Ascending aorta (tissue), 2 donors: ENCODE data around the gene CHN2. TPM values are rescaled to one million over a fixed set of nuclear protein-coding genes. Genes with fewer than 3 reads are reported as not detected.

Experiments
- DNase-seq, 2 donors: peaks; one replicate each; pipeline ENCODE4 v3.0.0-alpha.2; 2019; ENCODE audit warnings: low spot score in 2 of 2
- H3K27ac ChIP-seq, 2 donors: fragments of 200-600 bp; sonication (generic); one replicate each; pipeline ENCODE4 v1.5.1; 2016 to 2017; ENCODE audit warnings: mild to moderate bottlenecking in 1 of 2
- H3K27me3 ChIP-seq: fragments of 200-600 bp; sonication (generic); one replicate; pipeline ENCODE4 v1.5.1; 2017
- H3K36me3 ChIP-seq, 2 donors: fragments of 200-600 bp; sonication (generic); one replicate each; pipeline ENCODE4 v1.5.1; 2016
- H3K4me1 ChIP-seq, 2 donors: fragments of 200-600 bp; sonication (generic); one replicate each; pipeline ENCODE4 v1.5.1; 2016 to 2017; ENCODE audit warnings: mild to moderate bottlenecking in 1 of 2
- H3K4me3 ChIP-seq, 2 donors: fragments of 200-600 bp; sonication (generic); one replicate each; pipeline ENCODE4 v1.5.1; 2016 to 2017; ENCODE audit warnings: mild to moderate bottlenecking in 1 of 2
- H3K9me3 ChIP-seq, 2 donors: fragments of 200-600 bp; sonication (generic); one replicate each; pipeline ENCODE4 v1.5.1; 2016
- CTCF ChIP-seq, 3 experiments: fragments of 200-600 bp in 2 of 3; fragments of 450-650 bp in 1 of 3; sonication (generic) in 2 of 3; IDR thresholded peaks; one replicate each; pipeline ENCODE4 v1.5.1; 2016 to 2019; ENCODE audit warnings: antibody characterized with exemption in 3 of 3, mild to moderate bottlenecking in 1 of 3, moderate library complexity in 1 of 3
- intact Hi-C: fragments of 100-400 bp; cut with DNase I; formaldehyde crosslinking; loops from one replicate; pipeline ENCODE4 v1.15.1; 2023
- total RNA-seq: library from RNA; depleted of rRNA; stranded (reverse); fragments of >200 nt; gene quantifications from one replicate; pipeline ENCODE4 v1.1.0, GENCODE V29; 2016

Gene CHN2
- total RNA-seq, 1 donor from 2014 or later = 8.7 TPM

- no peaks in the 10 kb centered on the region for H3K4me1 ChIP-seq
- no peak for DNase-seq
- no peak overlapping the region for H3K4me3 ChIP-seq
- no peaks in the 10 kb centered on the region for H3K27me3 ChIP-seq
- H3K36me3 ChIP-seq = no peaks in the 10 kb centered on the region
- H3K27ac ChIP-seq = no peak overlapping the region
- TF ChIP-seq CTCF (IDR thresholded peaks at IDR 0.05) = no peak
- no peaks in the 10 kb centered on the region for H3K9me3 ChIP-seq
- intact Hi-C loops = no loop called here
Observed at GRCh38 chr7:29190349-29191045, 4.1 kb upstream of the CHN2 start.

- Histone ChIP-seq H3K9me3 (no peaks in the 10 kb centered on the region), H3K27ac (no peak overlapping the region), H3K4me1 (no peaks in the 10 kb centered on the region), H3K4me3 (no peak overlapping the region), H3K36me3 (no peaks in the 10 kb centered on the region), H3K27me3 (no peaks in the 10 kb centered on the region)
- intact Hi-C loops = no loop called here
- TF ChIP-seq CTCF (IDR thresholded peaks at IDR 0.05) = no peak
- DNase-seq = no peak
Observed at GRCh38 chr7:29192323-29192722, 2.3 kb upstream of the CHN2 start.

- no peaks in the 10 kb centered on the region for H3K27me3 ChIP-seq
- no peaks in the 10 kb centered on the region for H3K9me3 ChIP-seq
- no peak for DNase-seq
- H3K4me3 ChIP-seq = no peak overlapping the region
- H3K4me1 ChIP-seq = no peaks in the 10 kb centered on the region
- intact Hi-C loops = no loop called here
- no peak for TF ChIP-seq CTCF (IDR thresholded peaks at IDR 0.05)
- no peaks in the 10 kb centered on the region for H3K36me3 ChIP-seq
- no peak overlapping the region for H3K27ac ChIP-seq
Observed at GRCh38 chr7:29192811-29193210, 1.8 kb upstream of the CHN2 start.

- intact Hi-C loops = no loop called here
- Histone ChIP-seq H3K27ac (no peak overlapping the region), H3K27me3 (no peaks in the 10 kb centered on the region), H3K4me1 (no peaks in the 10 kb centered on the region), H3K9me3 (no peaks in the 10 kb centered on the region), H3K4me3 (peak overlapping the region; percentile 73 to 85), H3K36me3 (no peaks in the 10 kb centered on the region)
- no peak for DNase-seq
- no peak for TF ChIP-seq CTCF (IDR thresholded peaks at IDR 0.05)
Observed at GRCh38 chr7:29193316-29194205, 1.0 kb upstream of the CHN2 start.

- H3K4me1 ChIP-seq = no peaks in the 10 kb centered on the region
- intact Hi-C loops = no loop called here
- H3K27ac ChIP-seq = no peak overlapping the region
- no peaks in the 10 kb centered on the region for H3K27me3 ChIP-seq
- H3K4me3 ChIP-seq = peak overlapping the region; percentile 73 to 85
- no peak for DNase-seq
- no peaks in the 10 kb centered on the region for H3K9me3 ChIP-seq
- no peak for TF ChIP-seq CTCF (IDR thresholded peaks at IDR 0.05)
- H3K36me3 ChIP-seq = no peaks in the 10 kb centered on the region
Observed at GRCh38 chr7:29194206-29194593, 375 bp upstream of the CHN2 start.
